Daoy (cell line): ENCODE results near the gene ALOXE3. TPM values are rescaled to one million over a fixed set of nuclear protein-coding genes. Genes with fewer than 3 reads are reported as not detected.
A peak's percentile ranks its signal among the peaks of the same experiment; 100 is the strongest.
"Not testable (repeated sequence)": the region's sequence is repeated elsewhere in the genome, so short reads cannot be mapped to it uniquely, and the experiment has no call there.

Experiments
- DNase-seq: peaks from one replicate; pipeline ENCODE4 v3.0.0-alpha.2; 2015; ENCODE audit warnings: low read depth
- total RNA-seq: library from RNA; depleted of rRNA; stranded (reverse); fragments of >200 nt; shearing (Covaris generic); gene quantifications from 2 replicates; pipeline ENCODE4 v1.2.3, GENCODE V29; 2014

Gene ALOXE3
- total RNA-seq, 1 experiment from 2014 or later: not detected

DNA sequence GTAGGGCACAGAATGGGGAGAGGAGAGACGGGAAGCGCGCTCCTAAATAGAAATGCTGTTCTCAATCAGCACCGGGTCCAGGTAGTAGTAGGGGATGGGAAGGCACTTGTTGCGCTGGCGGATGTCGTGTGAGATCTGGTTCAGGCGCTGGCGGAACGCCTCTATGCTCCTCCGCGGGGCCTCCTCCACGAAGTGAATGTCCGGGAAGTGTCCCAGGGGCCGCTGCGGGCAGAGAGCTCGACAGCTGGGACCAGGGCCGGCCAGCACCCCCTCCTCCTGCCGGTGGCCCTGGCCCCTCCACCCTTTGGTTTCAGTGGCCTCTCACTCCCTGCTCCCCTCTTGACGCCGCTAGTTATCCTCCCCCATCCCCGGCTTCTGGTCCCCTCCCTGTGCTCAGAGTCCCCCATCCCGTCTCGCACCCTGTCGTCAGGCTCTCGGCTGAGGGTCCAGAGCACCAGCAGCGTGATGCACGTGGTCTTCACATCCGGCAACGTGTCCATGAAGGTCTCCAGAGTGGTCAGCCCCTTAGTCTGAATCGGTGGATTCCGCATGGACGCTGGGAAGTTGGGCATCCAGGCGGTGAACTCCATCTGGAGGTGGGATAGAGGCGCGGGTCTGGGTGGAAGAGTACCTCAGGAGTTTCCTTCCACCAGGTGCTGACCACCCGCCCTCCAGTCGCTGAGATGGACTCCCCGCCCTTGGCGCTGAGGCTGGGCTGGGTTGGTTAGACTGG is 45.4 kb downstream of the ALOXE3 start:
- no peak for DNase-seq

- no peak for DNase-seq
These were observed 46.0 kb downstream of the ALOXE3 start for GRCh38 chr17:8072341-8072728.

DNA sequence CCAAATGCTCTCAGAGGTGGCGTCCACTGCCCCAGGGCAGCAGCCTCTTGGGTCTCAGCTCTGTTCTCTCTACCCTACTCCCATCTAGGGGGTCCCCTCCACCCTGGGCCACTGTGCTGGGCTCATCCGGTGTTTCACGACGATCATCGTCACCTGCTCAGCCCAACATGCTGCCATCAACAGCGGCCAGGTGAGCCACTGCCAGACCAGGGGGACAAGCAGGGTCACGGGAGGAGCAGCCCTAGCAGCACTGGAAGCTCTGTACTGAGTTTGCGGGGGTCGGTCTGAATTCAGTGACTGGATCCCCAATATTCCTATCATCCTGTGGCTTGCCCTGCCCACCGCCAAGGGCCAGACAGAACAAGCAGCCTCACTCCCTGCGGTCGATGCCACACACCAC is 46.8 kb downstream of the ALOXE3 start:
- DNase-seq: no peak

- no peak for DNase-seq
These were observed 48.8 kb downstream of the ALOXE3 start for GRCh38 chr17:8069587-8069860.

DNA sequence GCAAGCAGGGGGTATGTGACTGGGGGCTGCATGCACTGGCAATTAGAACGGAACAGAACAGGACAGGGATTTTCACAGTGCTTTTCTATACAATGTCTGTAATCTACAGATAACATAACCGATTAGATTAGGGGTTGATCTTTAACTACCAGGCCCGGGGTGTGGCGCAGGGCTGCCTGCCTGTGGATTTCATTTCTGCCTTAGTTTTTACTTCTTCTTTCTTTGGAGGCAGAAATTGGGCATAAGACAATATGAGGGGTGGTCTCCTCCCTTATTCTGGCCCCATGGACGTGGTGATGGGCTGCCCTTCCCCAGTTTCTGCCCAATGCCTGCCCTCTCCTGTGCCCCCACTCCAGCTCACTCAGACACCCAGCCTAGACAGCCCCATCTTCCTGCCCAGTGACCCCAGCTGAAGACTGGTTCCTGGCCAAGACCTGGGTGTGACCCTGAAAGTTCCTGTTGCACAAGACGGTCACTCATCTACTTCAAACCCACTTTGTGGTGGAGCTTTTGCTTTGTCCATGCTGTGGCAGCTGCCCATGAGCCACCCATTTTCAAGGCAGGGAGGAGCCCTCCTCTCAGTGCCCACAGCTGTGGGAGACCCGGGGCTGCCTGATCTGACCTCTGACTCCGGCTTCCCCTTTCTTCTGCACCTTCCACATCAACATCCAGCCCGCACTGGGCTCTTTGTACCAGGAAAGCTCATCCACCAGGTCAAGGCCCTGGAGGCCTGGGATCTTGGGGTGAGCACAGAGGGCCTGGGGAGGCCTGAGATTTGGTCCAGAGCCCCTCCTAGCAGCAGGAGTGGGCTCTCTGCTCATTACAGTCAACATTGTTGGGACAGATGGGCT is 49.4 kb downstream of the ALOXE3 start:
- no peak for DNase-seq

GRCh38 chr17:8067806-8068205 is 50.5 kb downstream of the ALOXE3 start:
- DNase-seq: no peak

DNA sequence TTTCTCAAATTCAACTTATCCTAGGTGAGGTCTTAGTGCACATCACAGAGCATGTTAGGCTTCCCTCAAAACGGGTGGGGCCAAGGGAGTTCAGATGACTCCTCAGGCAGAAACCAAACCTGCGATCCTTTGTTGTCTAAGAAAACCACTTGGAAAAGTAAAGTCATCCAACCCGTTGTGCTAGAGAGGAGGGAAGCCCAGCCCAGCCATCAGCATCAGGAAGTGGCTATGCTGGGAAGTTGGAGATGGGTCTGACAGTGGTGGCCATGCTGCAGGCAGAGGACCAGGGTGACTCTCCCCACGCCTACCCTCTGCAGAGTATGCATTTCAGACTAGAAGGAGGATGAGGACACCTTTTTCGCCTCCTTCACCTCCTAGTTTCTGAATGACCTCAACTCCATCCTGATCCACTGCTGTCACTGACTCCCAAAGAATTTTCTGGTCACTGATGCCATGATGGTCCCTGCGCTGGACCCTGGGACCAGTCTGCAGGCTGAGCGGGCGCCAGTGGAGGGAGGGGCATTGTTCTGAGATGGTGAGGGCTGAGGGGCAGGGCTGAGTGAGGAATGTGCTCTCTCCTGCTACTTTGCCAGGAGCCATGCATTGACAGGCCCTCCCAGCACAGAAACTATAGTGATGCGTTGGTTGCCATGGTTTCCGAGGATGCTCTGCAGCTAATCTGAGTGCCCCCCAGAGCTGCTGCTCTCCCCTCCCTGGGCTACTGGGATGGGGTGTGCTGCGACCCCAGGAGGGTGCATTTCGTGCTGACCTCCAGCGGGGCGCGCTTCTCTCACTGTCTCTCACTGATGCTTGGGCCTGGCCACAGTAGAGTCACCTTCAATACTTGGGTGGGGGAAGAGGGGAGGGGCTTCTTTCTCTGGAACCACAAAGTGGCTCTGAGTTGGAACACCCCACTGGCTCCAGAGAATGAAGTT is 51.2 kb downstream of the ALOXE3 start:
- DNase-seq: no peak

DNA sequence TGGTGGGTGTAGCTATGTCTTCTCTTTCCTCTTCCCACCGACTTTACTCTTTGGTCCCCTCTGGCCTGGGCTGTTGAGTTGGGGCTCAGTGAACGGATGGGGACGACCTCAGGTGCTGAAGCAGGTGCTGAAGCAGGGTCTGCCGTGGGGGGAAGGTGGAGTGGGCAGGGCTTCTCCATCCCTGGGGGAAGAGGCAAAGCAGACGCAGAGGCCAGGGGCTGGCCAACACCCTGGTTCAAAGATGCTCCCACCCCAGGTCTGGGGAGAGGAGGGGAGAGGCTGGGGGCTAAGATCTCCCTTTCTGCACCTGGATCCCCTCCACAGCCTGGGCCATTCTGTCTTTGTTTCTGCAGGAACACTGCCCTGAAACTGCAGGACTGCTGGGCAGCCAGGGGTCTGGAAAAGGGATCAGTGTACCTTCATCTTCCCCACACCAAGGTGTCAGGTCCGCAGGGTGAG is 53.7 kb downstream of the ALOXE3 start:
- no peak for DNase-seq

GRCh38 chr17:8063761-8064534 is 54.4 kb downstream of the ALOXE3 start:
- DNase-seq: no peak

DNA sequence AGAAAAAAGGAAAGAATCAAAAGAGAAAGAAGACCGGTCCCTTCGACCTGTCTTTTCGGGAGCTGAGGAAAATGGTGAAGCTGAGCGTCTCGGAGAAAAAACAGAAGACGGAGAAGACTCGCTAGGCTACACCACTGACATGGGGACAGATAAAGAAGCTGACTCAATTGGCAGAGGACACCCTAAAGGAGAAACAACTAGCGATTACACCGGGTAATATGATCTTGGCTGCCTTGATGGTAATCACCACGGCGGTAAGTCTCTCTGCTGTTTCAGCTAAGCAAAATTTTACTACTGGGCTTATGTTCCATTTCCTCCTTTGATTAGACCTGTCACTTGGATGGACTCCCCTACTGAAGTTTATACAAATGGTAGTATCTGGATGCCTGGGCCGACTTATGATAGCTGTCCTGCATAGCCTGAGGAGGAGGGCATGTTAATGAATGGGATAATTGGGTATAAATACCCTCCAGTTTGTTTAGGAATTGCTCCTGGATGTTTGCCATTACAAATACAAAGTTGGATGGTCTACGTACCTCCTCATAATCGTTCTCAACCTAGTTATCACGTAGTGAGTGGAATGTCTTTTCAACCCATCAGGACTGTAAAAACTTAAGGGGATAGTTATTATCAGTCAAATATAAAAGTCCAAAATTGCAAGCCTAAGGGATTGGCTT is 55.4 kb downstream of the ALOXE3 start:
- DNase-seq: no peak

DNA sequence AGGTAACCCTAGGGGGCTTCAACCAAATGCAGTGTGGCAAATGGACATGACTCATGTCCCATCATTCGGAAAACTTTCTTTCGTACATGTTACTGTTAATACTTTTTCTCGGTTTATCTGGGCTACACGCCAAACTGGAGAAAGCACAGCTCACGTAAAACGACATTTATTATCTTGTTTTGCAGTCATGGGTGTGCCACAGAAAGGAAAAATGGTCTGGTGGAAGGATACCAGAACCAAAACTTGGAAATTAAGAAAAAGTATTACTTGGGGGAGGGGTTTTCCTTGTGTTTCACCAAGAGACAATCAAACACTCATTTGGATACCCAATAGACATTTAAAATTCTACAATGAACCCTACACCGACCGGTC is 55.9 kb downstream of the ALOXE3 start:
- DNase-seq: no peak

DNA sequence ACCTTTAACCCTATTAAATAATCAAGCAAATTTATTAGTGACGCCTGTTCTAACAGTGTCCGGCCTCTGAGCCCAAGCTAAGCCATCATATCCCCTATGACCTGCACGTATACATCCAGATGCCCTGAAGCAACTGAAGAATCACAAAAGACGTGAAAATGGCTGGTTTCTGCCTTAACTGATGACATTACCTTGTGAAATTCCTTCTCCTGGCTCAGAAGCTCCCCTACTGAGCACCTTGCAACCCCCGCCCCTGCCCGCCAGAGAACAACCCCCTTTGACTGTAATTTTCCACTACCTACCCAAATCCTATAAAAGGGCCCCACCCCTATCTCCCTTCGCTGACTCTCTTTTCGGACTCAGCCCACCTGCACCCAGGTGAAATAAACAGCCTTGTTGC is 56.5 kb downstream of the ALOXE3 start:
- DNase-seq: not testable (repeated sequence)

GRCh38 chr17:8060274-8060673 is 58.0 kb downstream of the ALOXE3 start:
- peak; percentile 47 for DNase-seq

DNA sequence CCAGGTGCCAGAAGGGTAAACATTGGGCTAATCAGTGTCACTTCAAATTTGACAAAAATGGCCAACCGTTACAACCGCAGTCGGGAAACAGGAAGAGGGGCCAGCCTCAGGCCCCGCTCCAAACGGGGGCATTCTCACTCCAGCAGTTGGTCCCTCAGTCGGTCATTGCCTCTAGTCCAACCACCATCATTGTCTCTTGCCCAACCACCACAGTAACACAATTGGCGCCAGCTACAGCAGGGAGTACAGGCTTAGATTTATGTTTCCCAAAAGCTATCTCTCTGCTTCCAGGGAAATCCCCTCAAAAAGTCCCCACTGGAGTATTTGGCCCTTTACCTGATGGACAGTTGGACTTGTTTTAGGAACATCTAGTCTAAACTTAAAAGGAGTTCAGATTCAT is 59.2 kb downstream of the ALOXE3 start:
- DNase-seq: no peak

DNA sequence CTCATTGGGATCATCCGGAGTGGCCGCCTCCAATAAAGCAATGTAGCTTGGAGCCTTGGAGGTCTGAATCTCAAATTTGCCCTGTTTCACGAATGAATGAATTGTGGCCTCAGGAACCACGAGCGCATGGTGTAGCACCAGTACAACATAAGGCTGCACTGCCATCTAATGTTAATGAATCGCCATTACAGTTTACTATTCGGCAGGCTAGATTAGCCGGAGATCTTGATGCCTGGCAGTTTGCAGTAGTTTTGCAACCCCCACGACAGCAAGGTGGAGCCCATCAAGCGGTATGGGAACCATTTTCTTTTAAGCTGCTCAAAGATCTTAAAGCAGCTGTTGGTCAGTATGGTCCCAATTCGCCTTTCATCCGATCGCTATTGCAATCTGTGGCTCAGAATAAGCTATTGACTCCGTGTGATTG is 60.6 kb downstream of the ALOXE3 start:
- peak; percentile 69 for DNase-seq

DNA sequence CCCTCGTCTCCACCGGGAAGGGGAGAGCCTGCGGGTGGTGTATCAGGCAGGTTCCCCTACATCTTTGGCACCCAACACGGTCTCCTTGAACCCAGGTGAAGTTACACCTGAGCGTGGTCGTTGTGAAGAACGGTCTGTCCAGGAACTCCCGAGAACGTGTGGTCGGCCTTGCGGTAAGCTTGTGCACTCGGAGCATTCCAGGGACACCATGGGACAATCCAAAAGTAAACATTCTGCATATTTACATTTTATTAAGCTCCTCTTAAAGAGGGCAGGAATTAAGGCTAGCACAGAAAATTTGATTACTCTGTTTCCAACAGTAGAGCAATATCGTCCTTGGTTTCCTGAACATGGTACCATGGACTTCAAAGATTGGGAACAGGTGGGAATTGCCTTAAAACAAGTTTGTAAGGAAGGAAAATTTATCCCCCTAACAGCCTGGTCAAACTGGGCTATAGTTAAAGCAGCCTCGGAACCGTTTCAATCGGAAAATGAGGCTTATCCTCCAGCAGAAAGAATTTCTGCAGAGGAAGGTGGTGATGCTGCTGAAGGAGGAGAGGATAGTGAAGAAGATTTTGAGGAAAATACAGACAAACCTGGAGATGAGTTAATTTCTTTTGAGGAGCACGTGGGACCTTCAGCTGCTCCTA is 61.2 kb downstream of the ALOXE3 start:
- DNase-seq: no peak

DNA sequence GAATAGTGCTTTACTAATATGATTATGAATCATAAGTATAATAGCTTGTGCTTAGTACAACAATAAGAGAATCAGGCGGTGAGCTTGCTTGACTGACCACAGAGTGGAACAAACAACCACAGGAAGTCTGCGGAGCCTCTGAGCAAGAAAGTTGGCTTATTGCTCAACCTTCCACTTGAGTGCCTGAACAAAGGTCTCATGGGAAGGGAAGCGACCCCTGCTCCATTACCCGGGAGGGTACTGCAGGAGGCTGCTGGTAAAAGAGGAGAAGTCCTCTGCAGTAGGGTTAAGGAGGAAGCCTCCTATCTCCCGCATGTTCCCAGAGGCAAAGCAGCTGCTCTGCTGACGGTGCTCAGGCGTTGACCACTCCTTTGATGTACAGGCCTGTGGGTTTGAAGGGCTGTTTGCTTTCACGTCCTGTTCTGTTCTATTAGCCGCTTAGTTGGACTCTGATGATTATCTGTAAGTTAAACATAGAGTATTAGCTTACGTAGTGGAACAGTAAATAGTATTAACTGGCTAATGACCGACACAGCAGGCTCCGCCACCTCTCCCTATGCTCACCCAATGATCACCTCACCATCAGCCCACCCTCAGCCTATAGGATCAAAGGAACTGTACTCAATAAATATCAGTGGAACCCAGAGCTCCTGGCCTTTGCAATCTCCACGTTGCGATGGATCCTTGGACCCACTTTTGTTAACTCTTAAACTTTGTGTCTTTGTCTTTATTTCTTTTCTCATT is 61.9 kb downstream of the ALOXE3 start:
- peak; percentile 51 for DNase-seq

DNA sequence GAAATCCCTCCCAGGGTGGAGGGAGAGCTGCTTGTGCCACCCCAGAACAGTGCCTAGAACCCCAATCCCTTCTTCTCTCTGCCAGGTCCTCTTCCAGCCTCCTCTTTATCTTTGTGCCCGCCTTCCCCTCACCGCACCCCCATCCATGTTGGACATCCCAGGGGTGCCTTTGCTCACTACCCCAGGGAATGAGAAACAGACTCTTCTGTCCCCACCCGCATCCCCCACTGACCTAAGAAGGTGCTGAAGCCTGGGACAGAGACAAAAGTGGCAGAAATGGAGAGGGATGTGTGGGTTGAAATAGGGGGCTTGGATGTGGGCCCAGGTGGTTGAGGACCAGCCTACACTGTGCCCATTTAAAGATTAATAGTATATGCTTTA is 62.5 kb downstream of the ALOXE3 start:
- no peak for DNase-seq

DNA sequence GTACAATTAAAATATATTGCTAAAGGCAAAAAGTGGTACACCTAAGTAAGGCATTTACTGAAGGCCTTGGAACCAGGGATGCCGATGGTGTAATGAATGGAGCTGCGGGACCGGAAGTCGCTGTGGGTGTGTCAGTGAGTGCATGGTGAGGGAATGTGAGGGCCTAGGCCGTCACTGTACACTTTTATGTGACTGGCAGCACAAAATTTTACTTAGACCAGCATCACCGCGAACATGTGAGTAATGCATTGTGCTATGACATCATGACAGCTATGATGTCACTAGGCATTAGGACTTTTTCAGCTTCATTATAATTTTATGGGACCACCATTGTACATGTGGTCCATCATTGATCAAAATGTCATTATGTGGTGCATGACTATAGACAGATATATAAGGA is 64.7 kb downstream of the ALOXE3 start:
- DNase-seq: no peak
